Naive thymus-derived CD8-positive, alpha-beta T cell (primary cell): ENCODE data around the gene PTPN14. TPM values are rescaled to one million over a fixed set of nuclear protein-coding genes. Genes with fewer than 3 reads are reported as not detected.
"Not testable (repeated sequence)": the region's sequence is repeated elsewhere in the genome, so short reads cannot be mapped to it uniquely, and the experiment has no call there.

Experiments
- ATAC-seq, 2 donors: fragments of 150-1000 bp; cut with Tn5 transposase in 1 of 2; sonication (Bioruptor Pico), chemical (Tn5 transposase) in 1 of 2; 1 replicate in 1 of 2; 2 replicates in 1 of 2; pipeline ENCODE4 v1.10.0; 2021; ENCODE audit warnings: mild to moderate bottlenecking in 2 of 2, moderate library complexity in 2 of 2
- POLR2A ChIA-PET: fragments of 350-600 bp; sonication (Branson Sonifier 250); formaldehyde crosslinking; loops from one replicate; lab custom pipeline; 2021; ENCODE audit warnings: antibody characterized with exemption; lab: Charles Lee
- DNase-seq, 10 donors: peaks; one replicate each; pipeline versions ENCODE4 v3.0.0 to v3.0.0-alpha.2; 2020 to 2022
- H3K27ac Mint-ChIP-seq, 10 donors: one replicate each; pipeline ENCODE4 v1.8.0; 2020 to 2022; ENCODE audit warnings: mild to moderate bottlenecking in 10 of 10, mixed read lengths in 10 of 10, moderate library complexity in 4 of 10, inconsistent platforms in 1 of 10
- H3K27me3 Mint-ChIP-seq, 5 donors: one replicate each; pipeline ENCODE4 v1.8.0; 2021 to 2022; ENCODE audit warnings: mixed read lengths in 5 of 5
- H3K36me3 Mint-ChIP-seq, 3 donors: one replicate each; pipeline ENCODE4 v1.8.0; 2020 to 2022; ENCODE audit warnings: mixed read lengths in 3 of 3, mild to moderate bottlenecking in 2 of 3, inconsistent platforms in 1 of 3
- H3K4me1 Mint-ChIP-seq, 4 donors: one replicate each; pipeline ENCODE4 v1.8.0; 2021 to 2022; ENCODE audit warnings: mixed read lengths in 4 of 4
- H3K4me3 Mint-ChIP-seq, 10 donors: one replicate each; pipeline ENCODE4 v1.8.0; 2020 to 2022; ENCODE audit warnings: mild to moderate bottlenecking in 10 of 10, mixed read lengths in 10 of 10, moderate library complexity in 6 of 10, inconsistent platforms in 1 of 10
- H3K9me3 Mint-ChIP-seq, 9 donors: one replicate each; pipeline ENCODE4 v1.8.0; 2020 to 2022; ENCODE audit warnings: mixed read lengths in 9 of 9, mild to moderate bottlenecking in 3 of 9, inconsistent platforms in 1 of 9, moderate library complexity in 1 of 9
- polyA plus RNA-seq, 3 donors: library from polyadenylated mRNA; unstranded; fragments of 300-500 nt; fragmentation: Illumina TruSeq; gene quantifications; one replicate each; pipeline ENCODE4 v1.2.3, GENCODE V29; 2021
- total RNA-seq, 8 experiments: library from RNA in 2 of 8; stranded (reverse) in 2 of 8; gene quantifications; one replicate each; pipeline ENCODE4 v1.2.3 and lab custom pipeline; 2021 to 2026

The PTPN14 gene
- total and polyA plus RNA-seq, 5 experiments from 2014 or later: 0.01 to 0.05 (median 0.03) TPM; not detected in 1

DNA sequence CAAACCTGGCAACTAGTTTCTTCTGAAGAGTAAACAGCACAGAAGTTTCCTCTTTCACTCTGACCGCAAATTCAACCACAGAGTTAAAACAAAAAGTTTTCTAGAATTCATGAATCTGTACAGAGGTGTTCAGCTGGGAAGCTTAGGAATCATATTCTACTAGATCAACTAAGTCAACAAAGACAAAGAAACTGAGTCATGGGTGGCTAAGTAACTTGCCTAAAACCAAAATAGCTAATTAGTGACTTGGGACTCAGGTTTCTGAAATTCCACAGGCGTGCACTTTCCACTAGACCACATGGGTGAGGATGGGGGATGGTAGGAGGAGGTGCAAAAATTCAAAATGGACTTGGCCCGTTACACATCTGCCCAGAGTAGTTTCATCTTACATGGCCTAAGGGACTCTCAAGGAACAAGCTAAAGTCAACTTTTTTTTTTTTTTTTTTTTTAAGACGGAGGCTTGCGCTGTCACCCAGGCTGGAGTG, 25.8 kb downstream of the PTPN14 start:
- ATAC-seq (no peak), DNase-seq (no peak)
- POLR2A ChIA-PET: no interaction called here
- no peaks in the 10 kb centered on the region for H3K36me3 Mint-ChIP-seq
- no peak overlapping the region for H3K4me3 Mint-ChIP-seq
- no peaks in the 10 kb centered on the region for H3K9me3 Mint-ChIP-seq
- H3K4me1 Mint-ChIP-seq: peaks cover 0 to 7% (median 0%) of the 10 kb centered on the region in 4 donors
- H3K27me3 Mint-ChIP-seq: peaks cover 0 to 8% (median 4%) of the 10 kb centered on the region in 5 donors
- no peak overlapping the region for H3K27ac Mint-ChIP-seq

DNA sequence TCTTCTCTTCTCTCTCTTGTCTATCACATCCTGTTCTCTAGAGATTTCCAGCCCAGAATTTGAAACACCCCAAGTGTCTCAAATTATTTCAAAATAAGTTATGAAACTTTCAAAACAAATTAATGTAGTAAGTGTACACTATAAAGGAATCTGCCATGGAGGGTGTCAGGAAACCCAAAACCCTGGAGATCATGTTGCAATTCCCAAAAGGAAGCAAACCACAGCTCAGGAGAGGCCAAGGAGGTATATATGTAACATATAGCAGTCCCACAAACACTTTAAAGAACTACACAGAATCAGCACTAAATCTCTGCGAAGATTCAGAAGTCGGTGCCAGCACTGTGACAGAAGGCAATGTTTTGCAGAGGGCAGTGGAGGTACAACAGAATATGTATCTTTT, 26.6 kb downstream of the PTPN14 start:
- Mint-ChIP-seq H3K36me3 (no peaks in the 10 kb centered on the region), H3K27ac (no peak overlapping the region), H3K4me3 (no peak overlapping the region), H3K9me3 (no peaks in the 10 kb centered on the region), H3K4me1 (peaks cover 0 to 7% (median 0%) of the 10 kb centered on the region in 4 donors), H3K27me3 (peaks cover 0 to 8% (median 4%) of the 10 kb centered on the region in 5 donors)
- DNase-seq (no peak), ATAC-seq (no peak)
- POLR2A ChIA-PET: no interaction called here

DNA sequence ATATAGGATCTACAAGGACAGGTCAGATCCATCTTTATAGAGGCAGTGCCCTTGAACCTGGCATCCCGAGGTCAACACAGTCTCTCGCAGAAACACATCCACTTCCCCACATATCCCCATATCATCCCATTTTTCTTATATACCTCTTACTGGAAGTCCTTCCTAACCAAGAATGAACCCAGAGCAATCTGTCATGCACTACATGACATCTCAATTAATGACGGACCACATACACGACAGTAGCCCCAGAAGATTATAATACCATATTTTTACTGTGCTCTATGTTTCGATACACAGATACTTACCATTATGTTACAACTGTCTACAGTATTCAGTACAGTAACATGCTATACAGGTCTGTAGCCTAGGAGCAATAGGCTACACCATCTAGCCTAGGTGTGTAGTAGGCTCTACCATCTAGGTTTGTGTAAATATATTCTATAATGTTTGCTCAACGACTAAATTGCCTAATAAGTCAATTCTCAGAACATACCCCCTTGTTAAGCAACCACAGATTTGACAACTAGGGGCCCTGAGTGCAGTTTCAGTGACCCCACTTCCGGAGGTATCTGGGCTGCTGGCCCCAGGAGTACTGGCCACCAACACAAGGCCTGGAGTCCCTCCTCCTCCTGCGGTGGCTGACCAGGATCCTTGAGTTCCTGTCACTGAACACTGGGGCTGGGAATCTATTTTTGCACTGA, 28.1 kb downstream of the PTPN14 start:
- H3K4me1 Mint-ChIP-seq: peaks cover 0 to 7% (median 0%) of the 10 kb centered on the region in 4 donors
- POLR2A ChIA-PET: no interaction called here

DNA sequence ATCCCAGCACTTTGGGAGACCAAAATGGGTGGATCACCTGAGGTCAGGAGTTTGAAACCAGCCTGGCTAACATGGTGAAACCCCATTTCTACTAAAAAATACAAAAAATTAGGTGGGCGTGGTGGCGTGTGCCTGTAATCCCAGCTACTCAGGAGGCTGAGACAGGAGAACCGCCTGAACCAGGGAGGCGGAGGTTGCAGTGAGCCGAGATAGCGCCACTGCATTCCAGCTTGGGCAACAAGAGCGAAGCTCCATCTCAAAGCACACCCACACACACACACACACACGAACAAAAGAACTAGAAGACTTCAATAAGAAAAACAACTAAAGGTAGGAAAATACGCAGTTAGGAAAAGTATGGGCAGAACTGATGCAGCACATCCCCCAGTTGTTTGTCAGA, 29.9 kb downstream of the PTPN14 start:
- H3K27ac Mint-ChIP-seq, ATAC-seq, H3K36me3 Mint-ChIP-seq, DNase-seq, H3K27me3 Mint-ChIP-seq, H3K9me3 Mint-ChIP-seq, H3K4me1 Mint-ChIP-seq, POLR2A ChIA-PET, H3K4me3 Mint-ChIP-seq: not testable (repeated sequence)

More for the DNA sequence above, 28.1 kb downstream of the PTPN14 start:
- peak overlapping the region in 1 of 10 donors; percentile 20 for H3K27ac Mint-ChIP-seq
- ATAC-seq (no peak), DNase-seq (no peak)
- no peaks in the 10 kb centered on the region for H3K9me3 Mint-ChIP-seq
- H3K27me3 Mint-ChIP-seq: peaks cover 0 to 8% (median 4%) of the 10 kb centered on the region in 5 donors
- H3K36me3 Mint-ChIP-seq: no peaks in the 10 kb centered on the region
- peak overlapping the region in 1 of 10 donors; percentile 12 for H3K4me3 Mint-ChIP-seq

GRCh38 chr1:214520544-214521165, 30.7 kb downstream of the PTPN14 start:
- POLR2A ChIA-PET: no interaction called here
- DNase-seq: no peak
- no peak for ATAC-seq
- H3K9me3 Mint-ChIP-seq: no peaks in the 10 kb centered on the region
- peaks cover 2 to 14% (median 6%) of the 10 kb centered on the region in 4 donors for H3K4me1 Mint-ChIP-seq
- no peak overlapping the region for H3K27ac Mint-ChIP-seq
- no peaks in the 10 kb centered on the region for H3K36me3 Mint-ChIP-seq
- peaks cover 0 to 7% (median 1%) of the 10 kb centered on the region in 5 donors for H3K27me3 Mint-ChIP-seq
- no peak overlapping the region for H3K4me3 Mint-ChIP-seq

DNA sequence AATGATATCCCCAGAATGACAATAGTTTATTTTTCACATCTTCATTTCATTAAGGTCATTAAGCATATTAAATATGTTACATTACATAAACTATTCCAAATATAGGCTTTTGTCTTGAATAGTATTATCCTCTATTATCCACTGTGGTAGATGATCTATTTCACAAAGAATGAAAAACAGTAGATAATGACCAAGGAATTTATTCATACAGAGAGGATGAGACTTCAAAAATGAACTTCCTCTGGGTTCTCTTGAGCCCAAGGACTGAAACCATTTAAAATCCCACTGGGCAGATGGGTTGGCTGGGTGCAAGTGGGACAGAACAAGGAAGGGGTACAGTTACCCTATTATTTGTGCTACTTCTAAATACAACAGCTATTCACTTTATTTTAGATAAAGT, 33.0 kb downstream of the PTPN14 start:
- Mint-ChIP-seq H3K9me3 (no peaks in the 10 kb centered on the region), H3K27me3 (peaks cover 0 to 9% (median 2%) of the 10 kb centered on the region in 5 donors), H3K36me3 (no peaks in the 10 kb centered on the region), H3K27ac (no peak overlapping the region), H3K4me3 (no peak overlapping the region), H3K4me1 (peaks cover 0 to 15% (median 3%) of the 10 kb centered on the region in 4 donors)
- DNase-seq (no peak), ATAC-seq (no peak)
- POLR2A ChIA-PET: no interaction called here

GRCh38 chr1:214516434-214517326, 34.7 kb downstream of the PTPN14 start:
- peaks cover 0 to 9% (median 0%) of the 10 kb centered on the region in 5 donors for H3K27me3 Mint-ChIP-seq
- no peaks in the 10 kb centered on the region for H3K9me3 Mint-ChIP-seq
- POLR2A ChIA-PET: no interaction called here
- ATAC-seq (no peak), DNase-seq (no peak)
- H3K27ac Mint-ChIP-seq: peak overlapping the region in 3 of 10 donors; percentile 0 to 54 (median 24)
- H3K36me3 Mint-ChIP-seq: no peaks in the 10 kb centered on the region
- H3K4me1 Mint-ChIP-seq: peaks cover 0 to 15% (median 3%) of the 10 kb centered on the region in 4 donors
- H3K4me3 Mint-ChIP-seq: no peak overlapping the region

DNA sequence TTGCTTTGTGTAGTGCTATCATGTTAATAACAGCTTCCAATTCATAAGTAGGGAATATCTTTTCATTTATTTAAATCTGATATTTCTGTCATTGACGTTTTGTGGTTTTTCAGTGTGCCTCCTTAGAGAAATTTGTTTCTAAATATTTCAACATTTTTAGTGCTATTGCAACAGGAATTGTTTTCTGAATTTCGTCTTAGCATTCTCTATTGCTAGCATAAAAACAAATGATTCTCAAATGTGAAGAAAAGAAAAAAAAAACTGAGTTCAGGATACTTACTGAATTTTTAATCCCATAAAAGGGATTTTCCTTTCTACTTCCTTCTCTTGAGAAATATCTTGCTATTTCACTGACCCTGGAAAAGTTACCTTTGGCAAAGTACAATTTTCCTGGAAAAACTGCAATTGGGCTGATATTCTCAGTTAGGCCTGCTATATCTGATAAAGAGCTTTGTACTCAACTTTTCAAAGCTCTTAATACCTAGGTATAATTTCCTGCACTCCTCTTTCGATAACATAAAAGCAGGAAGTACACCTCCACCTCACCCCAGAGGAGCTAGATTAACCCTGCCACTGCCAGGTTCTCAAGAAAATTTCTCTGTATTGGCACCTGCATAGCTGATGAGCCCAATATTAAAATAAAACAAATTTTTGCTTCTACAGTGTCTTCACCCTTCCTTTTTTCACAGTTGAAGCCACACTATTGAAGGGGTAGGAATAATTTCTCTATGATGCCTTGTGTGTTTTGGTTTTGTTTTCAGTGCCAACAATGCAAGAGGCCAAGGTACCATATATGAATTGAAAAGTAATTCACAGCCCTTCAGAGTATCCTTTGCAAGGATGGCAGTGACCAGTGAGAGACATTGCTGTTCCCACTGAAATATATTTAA, 35.6 kb downstream of the PTPN14 start:
- H3K27me3 Mint-ChIP-seq: peaks cover 0 to 9% (median 0%) of the 10 kb centered on the region in 5 donors
- H3K36me3 Mint-ChIP-seq: no peaks in the 10 kb centered on the region
- DNase-seq: no peak
- no peak for ATAC-seq
- no peaks in the 10 kb centered on the region for H3K9me3 Mint-ChIP-seq
- no peak overlapping the region for H3K27ac Mint-ChIP-seq
- peaks cover 0 to 15% (median 3%) of the 10 kb centered on the region in 4 donors for H3K4me1 Mint-ChIP-seq
- POLR2A ChIA-PET: interaction anchor here (0.7 kb wide), 1 partner anchor 26 kb away, joined by 3 read pairs; no protein-coding TSS in a partner anchor
- peak overlapping the region in 2 of 10 donors; percentile 5 to 26 for H3K4me3 Mint-ChIP-seq

GRCh38 chr1:214514819-214515383, 36.5 kb downstream of the PTPN14 start:
- ATAC-seq (no peak), DNase-seq (no peak)
- H3K9me3 Mint-ChIP-seq: no peaks in the 10 kb centered on the region
- H3K4me3 Mint-ChIP-seq: no peak overlapping the region
- H3K4me1 Mint-ChIP-seq: peaks cover 0 to 15% (median 3%) of the 10 kb centered on the region in 4 donors
- H3K27ac Mint-ChIP-seq: peak overlapping the region in 1 of 10 donors; percentile 22
- peaks cover 0 to 9% (median 2%) of the 10 kb centered on the region in 5 donors for H3K27me3 Mint-ChIP-seq
- POLR2A ChIA-PET: interaction anchor here (0.7 kb wide), 1 partner anchor 27 kb away, joined by 3 read pairs; no protein-coding TSS in a partner anchor
- H3K36me3 Mint-ChIP-seq: no peaks in the 10 kb centered on the region

DNA sequence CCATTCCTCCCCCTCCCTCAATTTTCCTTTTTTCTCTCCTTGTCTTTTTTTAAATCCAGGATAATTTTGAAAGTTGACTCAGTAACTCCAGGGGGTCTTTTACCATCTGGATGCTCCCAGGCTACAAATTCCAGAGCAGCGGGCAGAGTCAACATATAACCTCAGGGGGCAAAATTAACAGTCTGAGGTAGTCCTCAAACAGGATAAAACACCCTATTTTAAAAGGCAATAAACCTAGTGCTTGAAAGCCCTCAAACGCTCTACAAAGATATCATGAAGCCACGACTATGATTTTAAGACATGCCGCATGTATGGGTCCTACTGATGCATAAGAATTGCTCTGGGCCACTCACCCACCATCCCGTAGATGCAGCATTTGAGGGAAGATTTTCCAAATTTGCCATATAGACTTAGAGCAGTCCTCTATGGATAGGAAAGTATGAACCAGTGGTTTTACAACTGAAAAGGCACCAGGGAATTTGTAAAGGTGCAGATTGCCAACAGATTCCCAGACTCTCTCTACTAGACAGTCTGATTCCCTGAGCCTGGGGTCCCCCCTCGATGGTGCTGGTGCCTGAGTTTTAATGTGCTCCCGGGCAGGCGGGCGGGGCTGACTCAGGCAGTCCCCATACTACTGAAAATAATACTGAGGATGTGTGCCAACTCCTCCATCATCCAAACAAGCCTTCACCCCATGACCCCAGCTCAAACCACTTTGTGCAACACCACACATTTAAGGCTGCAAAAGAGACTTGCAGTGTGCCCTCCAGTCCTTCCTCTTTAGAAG, 37.2 kb downstream of the PTPN14 start:
- POLR2A ChIA-PET: no interaction called here
- Mint-ChIP-seq H3K36me3 (no peaks in the 10 kb centered on the region), H3K9me3 (no peaks in the 10 kb centered on the region), H3K4me3 (no peak overlapping the region), H3K27ac (peak overlapping the region in 1 of 10 donors; percentile 22), H3K4me1 (peaks cover 0 to 15% (median 3%) of the 10 kb centered on the region in 4 donors), H3K27me3 (peaks cover 0 to 9% (median 2%) of the 10 kb centered on the region in 5 donors)
- DNase-seq (no peak), ATAC-seq (no peak)

- Mint-ChIP-seq H3K9me3 (no peaks in the 10 kb centered on the region), H3K4me3 (no peak overlapping the region), H3K27ac (no peak overlapping the region), H3K36me3 (no peaks in the 10 kb centered on the region), H3K4me1 (peaks cover 0 to 15% (median 3%) of the 10 kb centered on the region in 4 donors), H3K27me3 (peaks cover 0 to 9% (median 2%) of the 10 kb centered on the region in 5 donors)
- DNase-seq (no peak), ATAC-seq (no peak)
- POLR2A ChIA-PET: no interaction called here
Measured at GRCh38 chr1:214513394-214513793, 38.0 kb downstream of the PTPN14 start.
